ENCODE results near the gene SPATA1. TPM values are rescaled to one million over a fixed set of nuclear protein-coding genes. Genes with fewer than 3 reads are reported as not detected.

SPATA1 gene
- polyA plus RNA-seq, 1 donor from 2014 or later: 0.17 TPM

GRCh38 chr1:84570436-84571149, 64.4 kb downstream of the SPATA1 start:
- Histone ChIP-seq H3K36me3 (ENCODE audit: insufficient read depth, low read length) (no peaks in the 10 kb centered on the region), H3K9me2 (ENCODE audit: insufficient read depth, low read length) (no peaks in the 10 kb centered on the region), H3K9ac (ENCODE audit: low read length) (no peak overlapping the region), H2AFZ (ENCODE audit: low read depth, low read length) (no peak overlapping the region), H3K27ac (ENCODE audit: low read length) (no peak overlapping the region), H3K4me2 (ENCODE audit: low read length) (no peak overlapping the region), H3K4me3 (ENCODE audit: low read length) (no peak overlapping the region), H4K20me1 (ENCODE audit: insufficient read depth) (no peaks in the 10 kb centered on the region), H3K9me3 (ENCODE audit: low read length) (no peaks in the 10 kb centered on the region), H3K79me2 (replicated peaks; ENCODE audit: insufficient read depth, low read length) (no peaks in the 10 kb centered on the region), H3F3A (ENCODE audit: insufficient read depth, low read length, poor library complexity, severe bottlenecking) (no peaks in the 10 kb centered on the region), H3K27me3 (ENCODE audit: insufficient read depth, low read depth, low read length) (no peaks in the 10 kb centered on the region)
- TF ChIP-seq MXI1 (conservative IDR thresholded peaks at IDR 0.05; ENCODE audit: poor library complexity, severe bottlenecking) (no peak), EZH2 (IDR thresholded peaks at IDR 0.05; ENCODE audit: borderline replicate concordance, insufficient read depth, low read length, poor library complexity, severe bottlenecking) (no peak), EP300 (conservative IDR thresholded peaks at IDR 0.05; ENCODE audit: poor library complexity, severe bottlenecking) (no peak), REST (IDR thresholded peaks at IDR 0.05; ENCODE audit: borderline replicate concordance) (no peak), SMC3 (conservative IDR thresholded peaks at IDR 0.05; ENCODE audit: poor library complexity) (no peak), POLR2AphosphoS5 (IDR thresholded peaks at IDR 0.05) (no peak), TAF1 (IDR thresholded peaks at IDR 0.05; ENCODE audit: low read depth) (no peak), RAD21 (conservative IDR thresholded peaks at IDR 0.05) (no peak)
- TF ChIP-seq, protein P1, sequence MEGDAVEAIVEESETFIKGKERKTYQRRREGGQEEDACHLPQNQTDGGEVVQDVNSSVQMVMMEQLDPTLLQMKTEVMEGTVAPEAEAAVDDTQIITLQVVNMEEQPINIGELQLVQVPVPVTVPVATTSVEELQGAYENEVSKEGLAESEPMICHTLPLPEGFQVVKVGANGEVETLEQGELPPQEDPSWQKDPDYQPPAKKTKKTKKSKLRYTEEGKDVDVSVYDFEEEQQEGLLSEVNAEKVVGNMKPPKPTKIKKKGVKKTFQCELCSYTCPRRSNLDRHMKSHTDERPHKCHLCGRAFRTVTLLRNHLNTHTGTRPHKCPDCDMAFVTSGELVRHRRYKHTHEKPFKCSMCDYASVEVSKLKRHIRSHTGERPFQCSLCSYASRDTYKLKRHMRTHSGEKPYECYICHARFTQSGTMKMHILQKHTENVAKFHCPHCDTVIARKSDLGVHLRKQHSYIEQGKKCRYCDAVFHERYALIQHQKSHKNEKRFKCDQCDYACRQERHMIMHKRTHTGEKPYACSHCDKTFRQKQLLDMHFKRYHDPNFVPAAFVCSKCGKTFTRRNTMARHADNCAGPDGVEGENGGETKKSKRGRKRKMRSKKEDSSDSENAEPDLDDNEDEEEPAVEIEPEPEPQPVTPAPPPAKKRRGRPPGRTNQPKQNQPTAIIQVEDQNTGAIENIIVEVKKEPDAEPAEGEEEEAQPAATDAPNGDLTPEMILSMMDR (IDR thresholded peaks at IDR 0.05; ENCODE audit: poor library complexity, severe bottlenecking): no peak

DNA sequence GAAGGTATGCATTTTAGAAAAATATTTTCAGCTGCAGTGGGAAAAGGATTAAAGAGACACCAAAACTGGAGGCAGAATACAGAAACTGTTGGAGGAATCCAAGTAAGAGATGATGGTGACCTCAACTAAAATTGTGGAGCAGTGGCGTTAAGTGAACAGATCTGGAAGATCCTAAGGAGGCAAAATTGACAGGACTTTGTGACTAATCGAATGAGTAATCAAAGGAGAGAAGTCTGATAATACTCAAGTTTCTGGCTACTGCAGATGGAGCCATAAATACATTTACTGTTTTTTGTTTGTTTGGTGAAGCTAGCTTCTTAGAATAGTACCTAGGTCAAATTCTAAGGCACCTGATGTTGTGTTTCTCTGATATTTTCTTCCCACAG, 65.0 kb downstream of the SPATA1 start:
- no peaks in the 10 kb centered on the region for H3K79me2 ChIP-seq (replicated peaks; ENCODE audit: insufficient read depth, low read length)
- H4K20me1 ChIP-seq (ENCODE audit: insufficient read depth): no peaks in the 10 kb centered on the region
- no peak overlapping the region for H3K4me2 ChIP-seq (ENCODE audit: low read length)
- H2AFZ ChIP-seq (ENCODE audit: low read depth, low read length): no peak overlapping the region
- no peaks in the 10 kb centered on the region for H3K9me2 ChIP-seq (ENCODE audit: insufficient read depth, low read length)
- no peak overlapping the region for H3K4me3 ChIP-seq (ENCODE audit: low read length)
- H3K27ac ChIP-seq (ENCODE audit: low read length): no peak overlapping the region
- TF ChIP-seq EZH2 (IDR thresholded peaks at IDR 0.05; ENCODE audit: borderline replicate concordance, insufficient read depth, low read length, poor library complexity, severe bottlenecking): no peak
- no peak for TF ChIP-seq REST (IDR thresholded peaks at IDR 0.05; ENCODE audit: borderline replicate concordance)
- TF ChIP-seq EP300 (conservative IDR thresholded peaks at IDR 0.05; ENCODE audit: poor library complexity, severe bottlenecking): no peak
- TF ChIP-seq, protein P1 (IDR thresholded peaks at IDR 0.05; ENCODE audit: poor library complexity, severe bottlenecking): no peak
- no peak for TF ChIP-seq SMC3 (conservative IDR thresholded peaks at IDR 0.05; ENCODE audit: poor library complexity)
- TF ChIP-seq TAF1 (IDR thresholded peaks at IDR 0.05; ENCODE audit: low read depth): no peak
- no peak for TF ChIP-seq MXI1 (conservative IDR thresholded peaks at IDR 0.05; ENCODE audit: poor library complexity, severe bottlenecking)
- TF ChIP-seq RAD21 (conservative IDR thresholded peaks at IDR 0.05): no peak
- no peak for TF ChIP-seq POLR2AphosphoS5 (IDR thresholded peaks at IDR 0.05)
- no peaks in the 10 kb centered on the region for H3K9me3 ChIP-seq (ENCODE audit: low read length)
- no peak overlapping the region for H3K9ac ChIP-seq (ENCODE audit: low read length)
- H3K27me3 ChIP-seq (ENCODE audit: insufficient read depth, low read depth, low read length): no peaks in the 10 kb centered on the region
- H3F3A ChIP-seq (ENCODE audit: insufficient read depth, low read length, poor library complexity, severe bottlenecking): no peaks in the 10 kb centered on the region
- no peaks in the 10 kb centered on the region for H3K36me3 ChIP-seq (ENCODE audit: insufficient read depth, low read length)

Measured in neural cell (in vitro differentiated cells).